HCT116 (cell line): ENCODE measurements around the gene TMEM258. TPM values are rescaled to one million over a fixed set of nuclear protein-coding genes. Genes with fewer than 3 reads are reported as not detected.

ENCODE experiments used
- ATAC-seq: fragments of 200-7000 bp; cut with Tn5 transposase; 2 replicates; pipeline ENCODE4 v1.9.1; 2020; ENCODE audit warnings: mild to moderate bottlenecking, moderate library complexity
- BruUV-seq: library from RNA; stranded (reverse); fragments of 400-500 nt; replicated peaks from 2 replicates; lab custom pipeline; 2021; lab: Mats Ljungman, UMichigan
- CTCF ChIA-PET: fragments of 300-600 bp; sonication (Branson Sonifier 250); formaldehyde crosslinking; loops from one replicate; lab custom pipeline; 2021; ENCODE audit warnings: antibody characterized with exemption; lab: Charles Lee
- POLR2A ChIA-PET: fragments of 300-600, 350-600 bp; sonication (Branson Sonifier 250); formaldehyde crosslinking; loops from one replicate; lab custom pipeline; 2021; ENCODE audit warnings: antibody characterized with exemption; lab: Charles Lee
- RAD21 ChIA-PET, 2 experiments: fragments of 300-600 bp; sonication (Branson Sonifier 250); formaldehyde crosslinking; loops; one replicate each; lab custom pipeline; 2023; ENCODE audit warnings: low total read pairs in 2 of 2; ENCODE audit not compliant: uncharacterized antibody in 2 of 2, unreplicated experiment in 2 of 2, low non-redundant PET in 1 of 2; lab: Charles Lee
- DNase-seq: peaks from one replicate; pipeline ENCODE4 v3.0.0-alpha.2; 2010; ENCODE audit warnings: low read depth, low spot score
- H2AFZ ChIP-seq: fragments of 200-600 bp; shearing (Covaris generic), sonication (generic); 2 replicates; pipeline ENCODE4 v1.6.1; 2017; ENCODE audit warnings: low read depth, mixed run types, mixed read lengths, antibody characterized with exemption, low read length; ENCODE audit not compliant: poor library complexity, severe bottlenecking
- H3K27ac ChIP-seq: 2 replicates; pipeline ENCODE4 v1.5.1; 2012; ENCODE audit warnings: low read depth, low read length
- H3K27me3 ChIP-seq: fragments of 200-600 bp; sonication (generic); 2 replicates; pipeline ENCODE4 v1.6.1; 2016; ENCODE audit warnings: mixed run types, low read length, mixed read lengths; ENCODE audit not compliant: insufficient read depth
- H3K36me3 ChIP-seq, 2 experiments: fragments of 200-500 bp in 1 of 2; fragments of 200-600 bp in 1 of 2; sonication (Bioruptor generic) in 1 of 2; sonication (generic) in 1 of 2; 2 replicates each; pipeline versions ENCODE4 v1.5.1 to v1.6.1; 2014 to 2016; ENCODE audit warnings: low read length in 2 of 2, inconsistent platforms in 1 of 2, mixed read lengths in 1 of 2, mixed run types in 1 of 2; ENCODE audit not compliant: insufficient read depth in 2 of 2, control insufficient read depth in 1 of 2
- H3K4me1 ChIP-seq, 2 experiments: fragments of 200-600 bp in 1 of 2; sonication (generic) in 1 of 2; 2 replicates each; pipeline versions ENCODE4 v1.5.1 to v1.6.1; 2012 to 2017; ENCODE audit warnings: low read length in 2 of 2, inconsistent platforms in 1 of 2, mild to moderate bottlenecking in 1 of 2, mixed read lengths in 1 of 2, mixed run types in 1 of 2, moderate library complexity in 1 of 2; ENCODE audit not compliant: insufficient read depth in 2 of 2, control insufficient read depth in 1 of 2
- H3K4me2 ChIP-seq: fragments of 200-600 bp; sonication (generic); 2 replicates; pipeline ENCODE4 v1.6.1; 2017; ENCODE audit warnings: mixed run types, low read length, mixed read lengths
- H3K4me3 ChIP-seq, 2 experiments: fragments of 200-600 bp in 1 of 2; sonication (generic) in 1 of 2; replicated peaks in 1 of 2; 2 replicates each; pipeline ENCODE4 v1.5.1; 2011 to 2016; ENCODE audit warnings: low read length in 2 of 2, control low read depth in 1 of 2, low read depth in 1 of 2, mild to moderate bottlenecking in 1 of 2, mixed read lengths in 1 of 2, mixed run types in 1 of 2
- H3K79me2 ChIP-seq: fragments of 200-600 bp; sonication (generic); 2 replicates; pipeline ENCODE4 v1.6.1; 2017; ENCODE audit warnings: mild to moderate bottlenecking, mixed run types, low read length, moderate library complexity, mixed read lengths; ENCODE audit not compliant: insufficient read depth
- H3K9ac ChIP-seq: fragments of 200-600 bp; sonication (generic); 2 replicates; pipeline ENCODE4 v1.6.1; 2016; ENCODE audit warnings: low read length, mixed read lengths
- H3K9me2 ChIP-seq: fragments of 200-600 bp; sonication (generic), shearing (Covaris generic); 2 replicates; pipeline ENCODE4 v1.6.1; 2017; ENCODE audit warnings: mixed run types, mild to moderate bottlenecking, moderate library complexity; ENCODE audit not compliant: insufficient read depth
- H3K9me3 ChIP-seq, 2 experiments: fragments of 200-500 bp in 1 of 2; fragments of 200-600 bp in 1 of 2; sonication (Bioruptor generic) in 1 of 2; sonication (generic) in 1 of 2; 2 replicates each; pipeline ENCODE4 v1.6.1; 2014 to 2017; ENCODE audit warnings: low read length in 2 of 2, mixed read lengths in 2 of 2, inconsistent platforms in 1 of 2, low read depth in 1 of 2, mild to moderate bottlenecking in 1 of 2, mixed run types in 1 of 2, moderate library complexity in 1 of 2; ENCODE audit not compliant: control insufficient read depth in 1 of 2, insufficient read depth in 1 of 2
- H4K20me1 ChIP-seq: fragments of 200-600 bp; sonication (generic), shearing (Covaris generic); 2 replicates; pipeline ENCODE4 v1.6.1; 2017; ENCODE audit warnings: mixed run types, mild to moderate bottlenecking, moderate library complexity; ENCODE audit not compliant: insufficient read depth
- CEBPB ChIP-seq: IDR thresholded peaks from 2 replicates; pipeline ENCODE4 v1.6.1; 2012; ENCODE audit warnings: low read depth
- EGR1 ChIP-seq: IDR thresholded peaks from 2 replicates; pipeline ENCODE4 v1.6.1; 2012; ENCODE audit warnings: low read depth
- ELF1 ChIP-seq: IDR thresholded peaks from 2 replicates; pipeline ENCODE4 v1.6.1; 2012; ENCODE audit warnings: low read depth, borderline replicate concordance
- EZH2phosphoT487 ChIP-seq: fragments of 200-600 bp; IDR thresholded peaks from 2 replicates; pipeline ENCODE4 v1.6.1; 2018; ENCODE audit warnings: antibody characterized with exemption, borderline replicate concordance
- FOSL1 ChIP-seq: IDR thresholded peaks from 2 replicates; pipeline ENCODE4 v1.6.1; 2012; ENCODE audit warnings: low read depth
- POLR2A ChIP-seq: IDR thresholded peaks from 2 replicates; pipeline ENCODE4 v1.7.0; 2011; ENCODE audit warnings: borderline replicate concordance; ENCODE audit not compliant: insufficient read depth, insufficient read length; ENCODE audit errors: extremely low read depth
- SP1 ChIP-seq: IDR thresholded peaks from 2 replicates; pipeline ENCODE4 v1.6.1; 2012; ENCODE audit warnings: low read depth
- TCF7L2 ChIP-seq: IDR thresholded peaks from 2 replicates; pipeline ENCODE4 v1.7.0; 2011; ENCODE audit warnings: borderline replicate concordance, inconsistent platforms; ENCODE audit not compliant: insufficient read depth, insufficient read length; ENCODE audit errors: extremely low read depth
- YY1 ChIP-seq: IDR thresholded peaks from 2 replicates; pipeline ENCODE4 v1.6.1; 2011; ENCODE audit warnings: low read length, low read depth, moderate library complexity, mild to moderate bottlenecking; ENCODE audit not compliant: insufficient replicate concordance; ENCODE audit errors: extremely low read depth
- intact Hi-C: fragments of 100-400 bp; cut with micrococcal nuclease; formaldehyde crosslinking; loops from 2 replicates; pipeline ENCODE4 v1.10.0; 2022
- total RNA-seq: library from RNA; stranded (reverse); gene quantifications from one replicate; pipeline ENCODE4 v1.2.1, GENCODE V29; 2021; ENCODE audit not compliant: unreplicated experiment
- TF ChIP-seq, protein P1 (sequence below): IDR thresholded peaks from 2 replicates; pipeline ENCODE4 v1.6.1; 2012
- TF ChIP-seq, protein P2 (sequence below): IDR thresholded peaks from 2 replicates; pipeline ENCODE4 v1.6.1; 2011; ENCODE audit warnings: mild to moderate bottlenecking, low read length, moderate library complexity; ENCODE audit not compliant: insufficient replicate concordance; ENCODE audit errors: extremely low read depth

TMEM258 gene
- total RNA-seq, 1 experiment from 2014 or later, result 160 TPM

GRCh38 chr11:61774411-61774810 is 18.0 kb downstream of the TMEM258 start:
- BruUV-seq, result no TSS peak
- Histone ChIP-seq H2AFZ (no peak overlapping the region), H3K4me2 (no peak overlapping the region), H3K9me3 (no peaks in the 10 kb centered on the region), H3K9ac (no peak overlapping the region), H4K20me1 (no peaks in the 10 kb centered on the region), H3K36me3 (peaks cover 0 to 7% of the 10 kb centered on the region in 2 experiments; a peak in 1 of 4 replicates), H3K27me3 (no peaks in the 10 kb centered on the region), H3K27ac (no peak overlapping the region), H3K4me3 (no peak overlapping the region), H3K9me2 (no peaks in the 10 kb centered on the region), H3K4me1 (peaks cover 10 to 18% of the 10 kb centered on the region in 2 experiments), H3K79me2 (no peaks in the 10 kb centered on the region)
- no peak for ATAC-seq
- CTCF ChIA-PET, result no interaction called here
- intact Hi-C loops, result no loop called here
- DNase-seq, result no peak
- no peak for TF ChIP-seq ELF1
- no peak for TF ChIP-seq EZH2phosphoT487
- TF ChIP-seq POLR2A, result no peak
- TF ChIP-seq TCF7L2, result no peak
- TF ChIP-seq FOSL1, result no peak
- no peak for TF ChIP-seq CEBPB
- TF ChIP-seq YY1, result no peak
- TF ChIP-seq, protein P1, sequence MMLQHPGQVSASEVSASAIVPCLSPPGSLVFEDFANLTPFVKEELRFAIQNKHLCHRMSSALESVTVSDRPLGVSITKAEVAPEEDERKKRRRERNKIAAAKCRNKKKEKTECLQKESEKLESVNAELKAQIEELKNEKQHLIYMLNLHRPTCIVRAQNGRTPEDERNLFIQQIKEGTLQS, result no peak
- no peak for TF ChIP-seq EGR1
- no peak for TF ChIP-seq SP1
- TF ChIP-seq, protein P2, sequence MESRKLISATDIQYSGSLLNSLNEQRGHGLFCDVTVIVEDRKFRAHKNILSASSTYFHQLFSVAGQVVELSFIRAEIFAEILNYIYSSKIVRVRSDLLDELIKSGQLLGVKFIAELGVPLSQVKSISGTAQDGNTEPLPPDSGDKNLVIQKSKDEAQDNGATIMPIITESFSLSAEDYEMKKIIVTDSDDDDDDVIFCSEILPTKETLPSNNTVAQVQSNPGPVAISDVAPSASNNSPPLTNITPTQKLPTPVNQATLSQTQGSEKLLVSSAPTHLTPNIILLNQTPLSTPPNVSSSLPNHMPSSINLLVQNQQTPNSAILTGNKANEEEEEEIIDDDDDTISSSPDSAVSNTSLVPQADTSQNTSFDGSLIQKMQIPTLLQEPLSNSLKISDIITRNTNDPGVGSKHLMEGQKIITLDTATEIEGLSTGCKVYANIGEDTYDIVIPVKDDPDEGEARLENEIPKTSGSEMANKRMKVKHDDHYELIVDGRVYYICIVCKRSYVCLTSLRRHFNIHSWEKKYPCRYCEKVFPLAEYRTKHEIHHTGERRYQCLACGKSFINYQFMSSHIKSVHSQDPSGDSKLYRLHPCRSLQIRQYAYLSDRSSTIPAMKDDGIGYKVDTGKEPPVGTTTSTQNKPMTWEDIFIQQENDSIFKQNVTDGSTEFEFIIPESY, result no peak
- POLR2A ChIA-PET, result no interaction called here
- RAD21 ChIA-PET, result no interaction called here
